ENCODE measurements around the gene ADCY5.
"Not testable (repeated sequence)": the region's sequence is repeated elsewhere in the genome, so short reads cannot be mapped to it uniquely, and the experiment has no call there.

Gene ADCY5

DNA sequence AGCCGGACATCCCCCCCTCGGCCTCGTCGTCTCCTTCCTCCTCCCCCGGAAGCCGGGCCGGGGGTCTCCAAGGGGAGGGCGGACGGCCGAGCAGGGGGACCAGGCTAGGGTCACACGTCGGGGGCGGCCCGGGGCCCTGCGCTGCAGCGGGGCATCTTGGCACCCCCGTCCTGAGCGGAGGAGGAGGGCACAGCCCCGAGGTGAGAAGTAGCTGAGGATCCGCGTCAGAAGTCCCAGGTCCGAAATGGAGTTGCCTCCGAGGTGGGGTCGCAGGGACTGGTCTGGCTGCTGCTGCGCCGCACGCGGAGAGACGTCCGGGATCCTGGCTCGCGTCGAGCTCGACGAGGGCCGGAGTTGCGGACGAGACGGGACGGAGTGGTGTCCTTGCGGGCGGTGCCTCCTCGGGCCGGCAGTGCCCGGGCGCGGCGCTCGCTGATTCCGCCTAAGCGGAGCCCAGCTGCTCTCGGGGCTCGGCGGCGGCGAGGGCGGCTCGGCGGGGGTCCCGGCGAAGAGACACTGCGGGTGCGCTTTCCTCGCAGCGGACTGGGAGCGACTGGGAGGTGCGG, at the start of gene ADCY5:
Gene ADCY5, minus strand, starts transcription at position 555 of the 566 bp plus-strand sequence. Its CDS starts 545 bp downstream, at position 10.
- DNase-seq (ENCODE audit: low spot score): peak; percentile 52

DNA sequence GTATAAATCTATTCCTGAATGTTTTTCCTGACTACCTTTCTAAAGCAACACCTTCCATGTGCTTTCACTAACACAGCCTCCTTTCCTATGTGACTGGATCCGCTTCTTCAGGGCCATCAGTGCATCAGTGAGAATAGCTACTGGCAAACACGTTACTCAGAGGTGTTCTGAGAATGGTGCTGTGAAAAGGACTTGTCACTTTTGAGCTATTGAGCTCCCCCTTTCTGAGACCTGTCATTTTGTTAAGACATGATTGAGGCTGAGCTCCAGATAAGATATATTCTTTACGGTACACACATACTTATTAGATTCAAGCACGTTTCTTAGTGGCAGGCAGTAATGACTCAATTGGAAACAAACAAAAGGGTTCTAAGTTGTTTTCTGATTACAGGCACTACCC, 45.0 kb upstream of the ADCY5 start:
- no peak for DNase-seq (ENCODE audit: low spot score)

- no peak for DNase-seq (ENCODE audit: low spot score)
Measured at GRCh38 chr3:123491966-123492587, 43.2 kb upstream of the ADCY5 start.

DNA sequence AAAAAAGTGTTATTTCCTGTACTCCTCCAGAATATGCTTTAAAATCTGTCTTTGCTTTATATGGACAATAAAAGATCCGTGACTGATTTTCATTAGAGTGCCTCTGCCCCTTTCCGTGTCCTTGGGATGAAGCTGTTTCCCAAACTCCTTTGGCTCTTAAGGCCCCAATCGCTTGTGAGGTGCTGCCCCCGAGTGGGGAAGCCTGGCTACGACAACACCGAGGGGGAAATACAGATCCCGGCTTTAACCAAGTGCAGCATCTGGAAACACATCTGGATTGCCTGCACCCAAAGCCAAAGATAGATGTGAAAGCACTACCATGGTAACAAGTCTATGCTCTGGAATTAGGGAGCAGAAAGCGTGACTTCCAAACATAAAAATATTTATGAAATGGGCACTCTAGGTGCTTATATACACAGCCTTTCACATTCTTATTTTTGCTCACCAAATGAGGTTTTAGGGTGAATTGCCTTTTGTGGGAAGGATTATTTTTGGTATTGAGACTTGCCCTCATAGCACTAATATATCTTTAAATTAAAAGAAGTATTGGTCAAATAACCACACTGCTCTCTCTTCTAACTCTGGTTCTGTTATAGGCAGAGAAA, 40.6 kb upstream of the ADCY5 start:
- DNase-seq (ENCODE audit: low spot score): peak; percentile 90

- DNase-seq (ENCODE audit: low spot score): no peak
Measured at GRCh38 chr3:123488645-123489347, 39.9 kb upstream of the ADCY5 start.

GRCh38 chr3:123487063-123487462, 38.2 kb upstream of the ADCY5 start:
- DNase-seq (ENCODE audit: low spot score): not testable (repeated sequence)

GRCh38 chr3:123486460-123486859, 37.6 kb upstream of the ADCY5 start:
- no peak for DNase-seq (ENCODE audit: low spot score)

DNA sequence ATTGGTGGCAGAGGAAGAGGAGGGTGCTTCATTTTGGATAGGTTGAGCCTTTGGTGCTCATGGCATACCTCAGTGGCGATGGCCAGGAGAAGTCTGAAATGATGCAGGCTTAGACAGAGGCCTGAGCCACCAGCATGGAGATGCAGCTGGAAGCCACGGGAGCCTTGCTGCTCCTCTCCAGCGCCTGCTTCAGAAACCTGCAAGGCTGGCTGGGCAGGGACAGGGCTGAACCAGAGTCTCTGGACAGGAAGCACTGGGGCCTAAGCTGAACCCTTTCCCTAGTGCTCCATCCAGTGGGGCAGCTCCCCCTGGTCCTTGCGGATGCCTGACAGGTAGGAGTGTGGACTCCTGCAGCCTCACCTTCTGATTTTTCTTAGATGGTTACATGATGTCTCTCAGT, 36.7 kb upstream of the ADCY5 start:
- no peak for DNase-seq (ENCODE audit: low spot score)

GRCh38 chr3:123483146-123483545, 34.3 kb upstream of the ADCY5 start:
- DNase-seq (ENCODE audit: low spot score): no peak

DNA sequence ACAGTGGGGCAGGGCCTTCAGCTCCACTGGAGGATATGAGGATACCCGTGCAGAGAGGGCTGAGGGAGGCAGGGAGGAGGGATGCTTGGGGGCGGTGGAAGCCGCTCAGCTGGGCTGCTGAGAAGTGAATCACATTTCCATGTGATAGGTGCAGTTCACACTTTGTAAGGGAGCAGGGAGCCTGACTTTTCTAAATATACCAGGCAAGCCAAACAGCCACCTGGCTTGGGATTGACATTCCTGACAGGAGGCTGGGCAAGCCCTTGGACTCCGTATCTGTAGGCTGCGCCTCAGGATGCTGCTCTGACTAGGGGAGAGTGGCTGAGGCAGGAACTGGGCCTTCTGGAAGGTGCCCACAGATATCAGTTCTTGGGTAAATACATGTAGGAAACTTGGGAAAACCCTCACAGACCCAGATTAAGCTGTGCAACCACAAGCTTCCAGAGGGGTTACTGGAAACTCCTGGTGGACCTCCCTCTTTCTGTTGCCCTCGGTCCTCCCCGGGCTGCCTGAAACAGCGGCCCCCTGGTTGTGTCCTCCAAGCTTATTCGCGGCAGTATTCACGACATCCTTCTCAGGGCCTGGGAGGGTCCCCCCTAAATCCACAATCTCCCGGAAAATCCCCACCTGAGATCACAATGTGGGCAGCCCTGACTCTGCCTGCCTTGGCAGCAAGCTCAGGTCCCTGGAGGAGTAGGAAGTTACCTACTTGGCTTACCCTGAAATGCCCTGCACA, 33.0 kb upstream of the ADCY5 start:
- no peak for DNase-seq (ENCODE audit: low spot score)

DNA sequence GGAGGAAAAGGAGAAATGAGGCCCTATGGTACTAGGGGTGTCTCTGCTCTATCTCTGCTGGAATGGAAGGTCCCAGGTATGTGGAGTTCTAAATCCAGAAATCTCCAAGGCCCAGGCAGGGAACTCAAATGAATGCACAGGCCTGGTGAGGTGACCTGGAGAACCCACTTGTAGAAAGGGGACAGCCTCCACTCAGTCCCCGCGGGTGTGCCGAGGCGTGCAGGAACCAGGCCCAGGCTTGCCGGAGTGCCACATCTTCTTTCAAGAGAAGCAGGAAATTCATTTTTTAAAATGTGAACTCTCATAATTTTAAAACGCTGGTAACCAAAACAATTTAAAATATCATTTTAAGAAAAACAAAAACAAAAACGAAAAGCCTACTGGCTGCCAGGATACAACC, 32.2 kb upstream of the ADCY5 start:
- DNase-seq (ENCODE audit: low spot score): no peak

GRCh38 chr3:123480428-123480827, 31.5 kb upstream of the ADCY5 start:
- no peak for DNase-seq (ENCODE audit: low spot score)

GRCh38 chr3:123479891-123480290, 31.0 kb upstream of the ADCY5 start:
- no peak for DNase-seq (ENCODE audit: low spot score)

DNA sequence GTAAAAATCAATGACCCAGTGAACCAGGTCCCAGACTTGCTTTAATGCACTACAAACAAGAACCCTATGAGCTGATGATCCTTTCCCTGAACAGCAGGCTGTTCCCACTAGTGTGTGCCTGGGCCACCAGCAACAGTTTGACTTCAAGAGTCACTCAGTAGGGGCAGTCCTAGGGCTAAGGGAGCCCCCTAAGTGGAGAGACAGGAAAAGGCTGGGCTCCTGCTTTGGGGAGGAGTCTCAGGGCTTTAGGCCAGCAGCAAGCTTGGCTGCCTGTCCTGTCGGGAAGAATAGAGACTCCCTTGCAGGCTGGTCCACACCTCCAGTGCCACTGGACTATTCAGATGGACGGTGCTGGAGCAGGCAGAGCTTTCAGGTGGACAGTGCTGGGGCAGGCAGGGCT, 29.4 kb upstream of the ADCY5 start:
- no peak for DNase-seq (ENCODE audit: low spot score)

DNA sequence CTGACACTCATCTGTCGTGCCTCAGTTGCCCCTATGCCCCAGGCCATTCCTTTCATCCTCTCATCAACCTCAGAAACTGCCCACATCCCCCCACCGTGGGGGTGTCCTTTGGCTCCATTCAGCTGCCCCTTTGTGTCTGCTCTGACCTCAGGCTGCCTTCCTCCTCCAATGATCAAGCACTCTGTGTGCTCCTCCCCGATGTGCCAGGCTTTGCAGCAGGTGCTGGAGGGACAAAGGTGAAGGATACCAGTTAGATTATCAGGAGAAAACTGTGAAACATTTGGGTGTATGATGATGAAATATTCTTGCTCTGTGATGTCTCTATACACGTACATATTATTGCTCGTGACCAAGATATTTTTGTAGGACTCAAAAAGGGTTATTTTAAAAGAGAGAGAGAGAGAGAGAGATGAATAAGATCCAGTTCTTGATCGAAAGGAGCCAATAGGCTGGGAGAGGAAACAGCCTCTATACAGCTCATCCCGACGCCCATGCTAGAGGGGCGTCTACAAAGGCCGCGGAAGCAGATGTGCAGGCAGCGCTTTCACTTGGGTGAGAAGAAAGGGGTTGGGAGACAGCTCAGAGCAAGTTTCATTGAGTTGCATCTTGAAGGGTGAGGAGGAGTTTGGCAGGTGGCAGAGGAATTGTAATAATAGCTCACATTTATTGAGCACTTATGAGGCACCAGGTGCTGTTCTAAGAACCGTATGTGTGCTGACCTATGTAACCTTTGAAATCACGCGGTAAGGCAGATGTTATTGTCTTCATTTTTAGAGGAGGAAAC, 28.3 kb upstream of the ADCY5 start:
- DNase-seq (ENCODE audit: low spot score): no peak

- no peak for DNase-seq (ENCODE audit: low spot score)
Measured at GRCh38 chr3:123475786-123476185, 26.9 kb upstream of the ADCY5 start.

DNA sequence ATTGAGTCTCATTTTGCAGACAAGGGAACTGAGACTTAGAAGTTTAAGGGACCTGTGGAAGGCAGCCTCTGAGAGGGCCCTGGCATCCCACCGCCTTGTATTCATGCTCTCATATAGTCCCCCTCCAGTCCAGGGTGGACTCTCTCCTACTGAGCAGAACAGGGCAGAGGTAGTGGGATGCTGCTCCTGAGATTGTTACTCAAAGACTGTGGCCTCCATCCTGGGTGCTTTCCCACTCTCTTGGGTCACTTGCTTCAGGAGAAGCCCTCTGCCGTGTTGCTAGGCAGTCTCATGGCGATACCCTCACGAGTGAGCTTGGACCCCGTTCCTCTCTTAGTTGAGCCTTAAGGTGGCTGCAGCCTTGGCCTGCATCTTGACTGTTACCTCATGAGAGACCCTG, 22.2 kb upstream of the ADCY5 start:
- no peak for DNase-seq (ENCODE audit: low spot score)

- DNase-seq (ENCODE audit: low spot score): no peak
Measured at GRCh38 chr3:123469323-123469995, 20.6 kb upstream of the ADCY5 start.

GRCh38 chr3:123467046-123467445, 18.2 kb upstream of the ADCY5 start:
- no peak for DNase-seq (ENCODE audit: low spot score)

GRCh38 chr3:123464211-123464610, 15.3 kb upstream of the ADCY5 start:
- no peak for DNase-seq (ENCODE audit: low spot score)

- no peak for DNase-seq (ENCODE audit: low spot score)
Measured at GRCh38 chr3:123459862-123460261, 11.0 kb upstream of the ADCY5 start.
